Stomach (tissue), 4 donors: ENCODE results near the gene ITGA2.

Experiments used
- POLR2AphosphoS5 ChIP-seq, 3 donors: sonication (generic); formaldehyde crosslinking; IDR thresholded peaks; one replicate each; pipeline ENCODE4 v1.6.1; 2016; ENCODE audit warnings: antibody characterized with exemption in 3 of 3
- TF ChIP-seq, protein P1 (sequence below), 7 experiments: fragments of 450-650 bp in 4 of 7; fragments of 200-600 bp in 3 of 7; sonication (generic) in 3 of 7; IDR thresholded peaks; one replicate each; pipeline ENCODE4 v1.5.1; 2016 to 2019; ENCODE audit warnings: antibody characterized with exemption in 7 of 7, control low read depth in 2 of 7, mild to moderate bottlenecking in 1 of 7

- TF ChIP-seq, protein P1, sequence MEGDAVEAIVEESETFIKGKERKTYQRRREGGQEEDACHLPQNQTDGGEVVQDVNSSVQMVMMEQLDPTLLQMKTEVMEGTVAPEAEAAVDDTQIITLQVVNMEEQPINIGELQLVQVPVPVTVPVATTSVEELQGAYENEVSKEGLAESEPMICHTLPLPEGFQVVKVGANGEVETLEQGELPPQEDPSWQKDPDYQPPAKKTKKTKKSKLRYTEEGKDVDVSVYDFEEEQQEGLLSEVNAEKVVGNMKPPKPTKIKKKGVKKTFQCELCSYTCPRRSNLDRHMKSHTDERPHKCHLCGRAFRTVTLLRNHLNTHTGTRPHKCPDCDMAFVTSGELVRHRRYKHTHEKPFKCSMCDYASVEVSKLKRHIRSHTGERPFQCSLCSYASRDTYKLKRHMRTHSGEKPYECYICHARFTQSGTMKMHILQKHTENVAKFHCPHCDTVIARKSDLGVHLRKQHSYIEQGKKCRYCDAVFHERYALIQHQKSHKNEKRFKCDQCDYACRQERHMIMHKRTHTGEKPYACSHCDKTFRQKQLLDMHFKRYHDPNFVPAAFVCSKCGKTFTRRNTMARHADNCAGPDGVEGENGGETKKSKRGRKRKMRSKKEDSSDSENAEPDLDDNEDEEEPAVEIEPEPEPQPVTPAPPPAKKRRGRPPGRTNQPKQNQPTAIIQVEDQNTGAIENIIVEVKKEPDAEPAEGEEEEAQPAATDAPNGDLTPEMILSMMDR (IDR thresholded peaks at IDR 0.05) = no peak
- no peak for TF ChIP-seq POLR2AphosphoS5 (IDR thresholded peaks at IDR 0.05)
These were observed 10.3 kb downstream of the ITGA2 start for GRCh38 chr5:52999344-52999949.
